Measurements from ENCODE around the gene ZNF618. TPM values are rescaled to one million over a fixed set of nuclear protein-coding genes. Genes with fewer than 3 reads are reported as not detected.

The ZNF618 gene
- total RNA-seq, 1 experiment from 2014 or later, result 1.8 TPM

DNA sequence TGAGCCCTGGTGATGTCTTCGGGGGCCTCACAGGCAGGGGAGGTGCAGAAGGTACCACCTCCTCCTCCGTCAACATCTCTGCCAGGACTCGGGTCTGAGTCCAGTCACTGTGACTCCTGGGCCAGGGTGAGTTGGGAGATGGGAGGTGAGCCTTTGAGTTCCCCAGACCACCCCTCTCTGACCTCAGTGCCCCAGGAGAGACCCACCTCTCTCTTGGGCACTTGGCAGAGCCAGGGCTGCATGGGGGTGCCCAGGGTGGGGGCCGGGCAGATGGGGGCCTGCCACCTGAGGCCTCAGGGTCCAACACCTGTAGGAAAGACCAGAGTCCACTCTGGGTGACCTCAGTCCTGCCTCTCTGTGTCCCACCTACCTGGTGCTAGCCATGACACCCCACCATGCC is 216.2 kb downstream of the ZNF618 start:
- CTCF ChIA-PET, result no interaction called here
- Histone ChIP-seq H3K36me3 (ENCODE audit: control insufficient read depth, insufficient read depth, low read length) (no peaks in the 10 kb centered on the region), H3K27me3 (ENCODE audit: control insufficient read depth, insufficient read depth, low read length) (no peaks in the 10 kb centered on the region), H3K4me1 (ENCODE audit: control insufficient read depth, insufficient read depth, low read length) (no peaks in the 10 kb centered on the region), H3K9me3 (ENCODE audit: control insufficient read depth, insufficient read depth, low read depth, low read length) (no peaks in the 10 kb centered on the region), H3K4me3 (ENCODE audit: low read depth in 2 of 2, low read length in 2 of 2) (no peak overlapping the region), H3K27ac (ENCODE audit: low read length) (no peak overlapping the region)
- DNase-seq (ENCODE audit: low read depth, low spot score), result no peak
- BruUV-seq (replicated peaks), result no TSS peak
- in situ Hi-C loops (cut with HindIII; ENCODE audit: low pct_unique_long_range_greater_than_20kb, low sequenced_read_pairs), result no loop called here
- no peak for TF ChIP-seq POLR2AphosphoS5 (IDR thresholded peaks at IDR 0.05; ENCODE audit: low read depth, low read length)
- TF ChIP-seq, protein P1, sequence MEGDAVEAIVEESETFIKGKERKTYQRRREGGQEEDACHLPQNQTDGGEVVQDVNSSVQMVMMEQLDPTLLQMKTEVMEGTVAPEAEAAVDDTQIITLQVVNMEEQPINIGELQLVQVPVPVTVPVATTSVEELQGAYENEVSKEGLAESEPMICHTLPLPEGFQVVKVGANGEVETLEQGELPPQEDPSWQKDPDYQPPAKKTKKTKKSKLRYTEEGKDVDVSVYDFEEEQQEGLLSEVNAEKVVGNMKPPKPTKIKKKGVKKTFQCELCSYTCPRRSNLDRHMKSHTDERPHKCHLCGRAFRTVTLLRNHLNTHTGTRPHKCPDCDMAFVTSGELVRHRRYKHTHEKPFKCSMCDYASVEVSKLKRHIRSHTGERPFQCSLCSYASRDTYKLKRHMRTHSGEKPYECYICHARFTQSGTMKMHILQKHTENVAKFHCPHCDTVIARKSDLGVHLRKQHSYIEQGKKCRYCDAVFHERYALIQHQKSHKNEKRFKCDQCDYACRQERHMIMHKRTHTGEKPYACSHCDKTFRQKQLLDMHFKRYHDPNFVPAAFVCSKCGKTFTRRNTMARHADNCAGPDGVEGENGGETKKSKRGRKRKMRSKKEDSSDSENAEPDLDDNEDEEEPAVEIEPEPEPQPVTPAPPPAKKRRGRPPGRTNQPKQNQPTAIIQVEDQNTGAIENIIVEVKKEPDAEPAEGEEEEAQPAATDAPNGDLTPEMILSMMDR (IDR thresholded peaks at IDR 0.05), result no peak
- TF ChIP-seq, protein P2, sequence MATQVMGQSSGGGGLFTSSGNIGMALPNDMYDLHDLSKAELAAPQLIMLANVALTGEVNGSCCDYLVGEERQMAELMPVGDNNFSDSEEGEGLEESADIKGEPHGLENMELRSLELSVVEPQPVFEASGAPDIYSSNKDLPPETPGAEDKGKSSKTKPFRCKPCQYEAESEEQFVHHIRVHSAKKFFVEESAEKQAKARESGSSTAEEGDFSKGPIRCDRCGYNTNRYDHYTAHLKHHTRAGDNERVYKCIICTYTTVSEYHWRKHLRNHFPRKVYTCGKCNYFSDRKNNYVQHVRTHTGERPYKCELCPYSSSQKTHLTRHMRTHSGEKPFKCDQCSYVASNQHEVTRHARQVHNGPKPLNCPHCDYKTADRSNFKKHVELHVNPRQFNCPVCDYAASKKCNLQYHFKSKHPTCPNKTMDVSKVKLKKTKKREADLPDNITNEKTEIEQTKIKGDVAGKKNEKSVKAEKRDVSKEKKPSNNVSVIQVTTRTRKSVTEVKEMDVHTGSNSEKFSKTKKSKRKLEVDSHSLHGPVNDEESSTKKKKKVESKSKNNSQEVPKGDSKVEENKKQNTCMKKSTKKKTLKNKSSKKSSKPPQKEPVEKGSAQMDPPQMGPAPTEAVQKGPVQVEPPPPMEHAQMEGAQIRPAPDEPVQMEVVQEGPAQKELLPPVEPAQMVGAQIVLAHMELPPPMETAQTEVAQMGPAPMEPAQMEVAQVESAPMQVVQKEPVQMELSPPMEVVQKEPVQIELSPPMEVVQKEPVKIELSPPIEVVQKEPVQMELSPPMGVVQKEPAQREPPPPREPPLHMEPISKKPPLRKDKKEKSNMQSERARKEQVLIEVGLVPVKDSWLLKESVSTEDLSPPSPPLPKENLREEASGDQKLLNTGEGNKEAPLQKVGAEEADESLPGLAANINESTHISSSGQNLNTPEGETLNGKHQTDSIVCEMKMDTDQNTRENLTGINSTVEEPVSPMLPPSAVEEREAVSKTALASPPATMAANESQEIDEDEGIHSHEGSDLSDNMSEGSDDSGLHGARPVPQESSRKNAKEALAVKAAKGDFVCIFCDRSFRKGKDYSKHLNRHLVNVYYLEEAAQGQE (IDR thresholded peaks at IDR 0.05; ENCODE audit: insufficient read depth in 1 of 2, low read depth in 2 of 2, low read length in 1 of 2), result no peak
- TF ChIP-seq TCF7L2 (IDR thresholded peaks at IDR 0.05; ENCODE audit: low read depth, low read length), result no peak
- no peak for TF ChIP-seq SIN3A (IDR thresholded peaks at IDR 0.05; ENCODE audit: borderline replicate concordance, insufficient read depth, low read depth, low read length)
- intact Hi-C loops (cut with micrococcal nuclease; ENCODE audit: unreplicated experiment), result no loop called here
- POLR2A ChIA-PET, result no interaction called here
- ATAC-seq, result no peak

DNA sequence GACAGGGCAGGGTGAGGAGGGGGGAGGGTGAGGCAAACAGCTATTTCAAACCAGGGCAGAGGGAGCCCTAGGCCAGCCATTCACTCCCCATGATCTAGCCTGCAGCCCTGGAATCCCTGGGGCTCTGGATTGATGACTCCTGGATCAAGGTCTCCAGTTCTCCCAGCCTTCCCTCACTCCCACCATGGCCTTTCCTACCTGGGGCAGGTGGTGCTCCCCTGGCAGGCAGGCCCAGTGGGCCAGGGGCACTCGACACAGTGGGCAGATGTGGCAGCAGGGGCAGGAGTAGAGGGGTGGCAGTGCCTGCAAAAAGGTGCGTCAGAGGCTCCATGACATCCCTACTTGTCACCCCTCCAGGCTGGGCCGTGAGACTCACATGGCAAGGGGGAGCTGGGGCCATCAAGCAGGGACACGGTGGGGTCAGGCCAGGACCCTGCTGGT is 216.9 kb downstream of the ZNF618 start:
- H3K4me1 ChIP-seq (ENCODE audit: control insufficient read depth, insufficient read depth, low read length), result no peaks in the 10 kb centered on the region
- in situ Hi-C loops (cut with HindIII; ENCODE audit: low pct_unique_long_range_greater_than_20kb, low sequenced_read_pairs) (no loop called here), intact Hi-C loops (cut with micrococcal nuclease; ENCODE audit: unreplicated experiment) (no loop called here)
- H3K4me3 ChIP-seq (ENCODE audit: low read depth in 2 of 2, low read length in 2 of 2), result no peak overlapping the region
- no peak overlapping the region for H3K27ac ChIP-seq (ENCODE audit: low read length)
- no peaks in the 10 kb centered on the region for H3K36me3 ChIP-seq (ENCODE audit: control insufficient read depth, insufficient read depth, low read length)
- TF ChIP-seq, protein P1 (IDR thresholded peaks at IDR 0.05), result no peak
- TF ChIP-seq, protein P2 (IDR thresholded peaks at IDR 0.05; ENCODE audit: insufficient read depth in 1 of 2, low read depth in 2 of 2, low read length in 1 of 2), result no peak
- TF ChIP-seq SIN3A (IDR thresholded peaks at IDR 0.05; ENCODE audit: borderline replicate concordance, insufficient read depth, low read depth, low read length) (no peak), TCF7L2 (IDR thresholded peaks at IDR 0.05; ENCODE audit: low read depth, low read length) (no peak), POLR2AphosphoS5 (IDR thresholded peaks at IDR 0.05; ENCODE audit: low read depth, low read length) (no peak)
- CTCF ChIA-PET, result interaction anchor here (1.0 kb wide), 1 partner anchor 10 kb away, joined by 3 read pairs; no protein-coding TSS in a partner anchor
- H3K9me3 ChIP-seq (ENCODE audit: control insufficient read depth, insufficient read depth, low read depth, low read length), result no peaks in the 10 kb centered on the region
- no peaks in the 10 kb centered on the region for H3K27me3 ChIP-seq (ENCODE audit: control insufficient read depth, insufficient read depth, low read length)
- POLR2A ChIA-PET, result interaction anchor here (0.7 kb wide), 1 partner anchor 203 kb away, joined by 3 read pairs; no protein-coding TSS in a partner anchor
- DNase-seq (ENCODE audit: low read depth, low spot score), result no peak
- no peak for ATAC-seq
- no TSS peak for BruUV-seq (replicated peaks)

All from Panc1 (cell line).